ENCODE measurements around the gene TXNDC2. TPM values are rescaled to one million over a fixed set of nuclear protein-coding genes. Genes with fewer than 3 reads are reported as not detected.
A peak's percentile ranks its signal among the peaks of the same experiment; 100 is the strongest.

The TXNDC2 gene
- total RNA-seq, 1 donor from 2014 or later, result 0.07 TPM

DNA sequence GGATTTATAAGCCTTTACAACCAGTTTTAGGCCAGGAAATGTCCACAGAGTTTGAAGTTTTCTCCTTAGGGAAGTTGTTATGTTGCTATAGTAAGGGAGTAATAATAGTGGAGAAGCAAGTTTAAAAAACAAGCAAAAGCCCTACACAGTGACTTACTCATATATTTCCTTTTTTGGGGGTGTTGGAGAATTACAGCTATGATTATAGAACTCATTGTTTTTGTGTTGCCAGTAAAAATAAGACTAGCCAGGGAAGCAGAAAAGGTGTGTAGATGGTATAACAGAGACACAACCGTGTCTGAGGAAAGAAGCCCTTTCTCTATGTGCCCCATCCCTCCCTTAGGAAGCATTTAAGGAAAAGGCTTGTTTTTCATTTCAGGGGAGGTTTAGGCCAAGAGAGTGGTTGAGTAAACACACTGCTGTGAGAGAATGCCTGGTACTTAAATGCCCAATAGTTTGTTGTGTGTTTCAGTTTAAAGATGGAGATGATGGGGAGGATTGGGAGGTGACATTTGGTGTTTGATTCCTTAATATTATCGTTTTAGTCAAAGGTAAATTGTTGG lies 30.4 kb downstream of the TXNDC2 start:
- DNase-seq (ENCODE audit: low read depth) (no peak), FAIRE-seq (no peak)
- H3K9ac ChIP-seq (ENCODE audit: low read length), result peak overlapping the region; percentile 98

DNA sequence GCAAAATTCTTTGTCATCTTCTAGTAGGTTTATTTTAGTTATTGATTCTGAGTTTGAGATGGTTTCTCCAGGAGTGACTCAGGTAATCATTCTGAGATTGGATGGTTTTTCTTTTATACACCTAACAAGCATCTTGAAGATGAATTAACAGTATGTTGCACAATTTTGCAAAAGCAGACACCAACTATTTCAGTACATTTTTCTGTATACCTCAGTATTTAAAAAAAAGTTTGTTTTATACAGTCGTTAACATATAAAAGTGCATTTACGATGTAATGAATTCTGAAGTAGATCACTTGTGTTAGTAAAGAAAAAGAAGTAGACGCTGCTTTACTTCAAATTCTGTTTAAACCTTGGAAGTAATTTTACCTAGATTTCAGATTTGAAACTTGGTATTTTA lies 31.0 kb downstream of the TXNDC2 start:
- Mint-ChIP-seq H3K27me3 (ENCODE audit: low read depth, unreplicated experiment) (no peaks in the 10 kb centered on the region), H3K9me3 (ENCODE audit: unreplicated experiment) (no peaks in the 10 kb centered on the region), H3K4me1 (ENCODE audit: low read depth, unreplicated experiment) (peaks cover 10% of the 10 kb centered on the region), H3K36me3 (ENCODE audit: low read depth, unreplicated experiment) (no peaks in the 10 kb centered on the region), H3K27ac (ENCODE audit: unreplicated experiment) (no peak overlapping the region), H3K4me3 (ENCODE audit: unreplicated experiment) (peak overlapping the region; percentile 97)
- Histone ChIP-seq H3K9me3 (ENCODE audit: insufficient read depth, low read depth, low read length) (no peaks in the 10 kb centered on the region), H3K79me2 (ENCODE audit: insufficient read depth, low read length) (peaks cover 79% of the 10 kb centered on the region), H3K36me3 (ENCODE audit: insufficient read depth, low read length) (no peaks in the 10 kb centered on the region), H3K4me1 (ENCODE audit: insufficient read depth, low read length) (peaks cover 25% of the 10 kb centered on the region), H3K4me2 (ENCODE audit: low read length) (peak overlapping the region; percentile 87), H3K27ac (ENCODE audit: low read depth, low read length) (no peak overlapping the region), H3K27me3 (ENCODE audit: insufficient read depth, low read length) (no peaks in the 10 kb centered on the region), H3K9ac (ENCODE audit: low read length) (peak overlapping the region; percentile 98), H2AFZ (ENCODE audit: low read depth, low read length) (no peak overlapping the region), H3K4me3 (ENCODE audit: insufficient read depth, low read depth, low read length) (no peak overlapping the region), H4K20me1 (ENCODE audit: insufficient read depth, low read length) (peaks cover 71% of the 10 kb centered on the region)
- TF ChIP-seq, protein P1, sequence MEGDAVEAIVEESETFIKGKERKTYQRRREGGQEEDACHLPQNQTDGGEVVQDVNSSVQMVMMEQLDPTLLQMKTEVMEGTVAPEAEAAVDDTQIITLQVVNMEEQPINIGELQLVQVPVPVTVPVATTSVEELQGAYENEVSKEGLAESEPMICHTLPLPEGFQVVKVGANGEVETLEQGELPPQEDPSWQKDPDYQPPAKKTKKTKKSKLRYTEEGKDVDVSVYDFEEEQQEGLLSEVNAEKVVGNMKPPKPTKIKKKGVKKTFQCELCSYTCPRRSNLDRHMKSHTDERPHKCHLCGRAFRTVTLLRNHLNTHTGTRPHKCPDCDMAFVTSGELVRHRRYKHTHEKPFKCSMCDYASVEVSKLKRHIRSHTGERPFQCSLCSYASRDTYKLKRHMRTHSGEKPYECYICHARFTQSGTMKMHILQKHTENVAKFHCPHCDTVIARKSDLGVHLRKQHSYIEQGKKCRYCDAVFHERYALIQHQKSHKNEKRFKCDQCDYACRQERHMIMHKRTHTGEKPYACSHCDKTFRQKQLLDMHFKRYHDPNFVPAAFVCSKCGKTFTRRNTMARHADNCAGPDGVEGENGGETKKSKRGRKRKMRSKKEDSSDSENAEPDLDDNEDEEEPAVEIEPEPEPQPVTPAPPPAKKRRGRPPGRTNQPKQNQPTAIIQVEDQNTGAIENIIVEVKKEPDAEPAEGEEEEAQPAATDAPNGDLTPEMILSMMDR (IDR thresholded peaks at IDR 0.05; ENCODE audit: insufficient read depth, low read depth, low read length), result no peak
- TF ChIP-seq EZH2 (IDR thresholded peaks at IDR 0.05; ENCODE audit: insufficient read depth, low read length), result no peak
- FAIRE-seq (no peak), DNase-seq (ENCODE audit: low read depth) (no peak)

More for the DNA sequence above, 30.4 kb downstream of the TXNDC2 start:
- Histone ChIP-seq H3K4me1 (ENCODE audit: insufficient read depth, low read length) (peaks cover 25% of the 10 kb centered on the region), H3K27me3 (ENCODE audit: insufficient read depth, low read length) (no peaks in the 10 kb centered on the region), H4K20me1 (ENCODE audit: insufficient read depth, low read length) (peaks cover 65% of the 10 kb centered on the region), H3K9me3 (ENCODE audit: insufficient read depth, low read depth, low read length) (no peaks in the 10 kb centered on the region), H3K27ac (ENCODE audit: low read depth, low read length) (peak overlapping the region; percentile 98), H3K36me3 (ENCODE audit: insufficient read depth, low read length) (no peaks in the 10 kb centered on the region), H3K4me2 (ENCODE audit: low read length) (peak overlapping the region; percentile 87), H2AFZ (ENCODE audit: low read depth, low read length) (no peak overlapping the region), H3K4me3 (ENCODE audit: insufficient read depth, low read depth, low read length) (peak overlapping the region; percentile 91), H3K79me2 (ENCODE audit: insufficient read depth, low read length) (peaks cover 72% of the 10 kb centered on the region)
- Mint-ChIP-seq H3K36me3 (ENCODE audit: low read depth, unreplicated experiment) (no peaks in the 10 kb centered on the region), H3K4me3 (ENCODE audit: unreplicated experiment) (peak overlapping the region; percentile 97), H3K27me3 (ENCODE audit: low read depth, unreplicated experiment) (no peaks in the 10 kb centered on the region), H3K4me1 (ENCODE audit: low read depth, unreplicated experiment) (peaks cover 8% of the 10 kb centered on the region), H3K9me3 (ENCODE audit: unreplicated experiment) (no peaks in the 10 kb centered on the region), H3K27ac (ENCODE audit: unreplicated experiment) (peak overlapping the region; percentile 42)
- TF ChIP-seq, protein P1 (IDR thresholded peaks at IDR 0.05; ENCODE audit: insufficient read depth, low read depth, low read length), result no peak
- no peak for TF ChIP-seq EZH2 (IDR thresholded peaks at IDR 0.05; ENCODE audit: insufficient read depth, low read length)

DNA sequence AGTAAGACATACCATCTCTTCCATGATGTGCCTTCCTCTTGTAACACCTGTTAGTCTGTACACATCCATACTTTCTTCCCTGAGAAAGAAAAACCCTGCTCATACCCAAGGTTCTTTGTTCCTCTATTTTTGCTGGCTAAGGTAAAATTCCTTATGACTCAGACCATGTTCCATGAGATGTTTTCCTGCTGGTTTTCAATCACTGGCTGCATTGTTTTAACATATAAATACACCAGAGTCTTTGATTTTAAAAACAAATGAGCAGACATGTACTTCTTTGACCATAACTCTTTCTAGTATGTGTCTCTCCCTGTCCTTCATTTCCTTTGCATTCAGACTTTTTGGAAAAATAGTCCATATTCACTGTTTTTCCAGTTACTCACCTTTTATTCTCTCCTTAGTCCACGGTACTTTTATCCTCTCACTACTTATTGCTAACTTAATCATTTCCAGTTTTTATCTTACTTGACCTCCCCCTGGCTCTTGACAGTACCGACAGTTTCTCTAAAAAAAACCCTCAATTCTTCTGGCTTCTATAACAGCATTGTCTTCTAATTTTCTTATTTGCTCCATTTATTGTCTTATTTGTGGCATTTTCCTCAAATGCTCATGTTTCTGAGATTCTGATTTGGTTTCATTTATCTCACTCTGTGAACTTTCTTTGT lies 32.4 kb downstream of the TXNDC2 start:
- Mint-ChIP-seq H3K27me3 (ENCODE audit: low read depth, unreplicated experiment) (no peaks in the 10 kb centered on the region), H3K27ac (ENCODE audit: unreplicated experiment) (no peak overlapping the region), H3K36me3 (ENCODE audit: low read depth, unreplicated experiment) (no peaks in the 10 kb centered on the region), H3K9me3 (ENCODE audit: unreplicated experiment) (no peaks in the 10 kb centered on the region), H3K4me1 (ENCODE audit: low read depth, unreplicated experiment) (peaks cover 11% of the 10 kb centered on the region), H3K4me3 (ENCODE audit: unreplicated experiment) (no peak overlapping the region)
- no peak overlapping the region for H2AFZ ChIP-seq (ENCODE audit: low read depth, low read length)
- H3K4me3 ChIP-seq (ENCODE audit: insufficient read depth, low read depth, low read length), result no peak overlapping the region
- H3K36me3 ChIP-seq (ENCODE audit: insufficient read depth, low read length), result no peaks in the 10 kb centered on the region
- H3K4me1 ChIP-seq (ENCODE audit: insufficient read depth, low read length), result peaks cover 22% of the 10 kb centered on the region
- no peak for FAIRE-seq
- H3K9me3 ChIP-seq (ENCODE audit: insufficient read depth, low read depth, low read length), result no peaks in the 10 kb centered on the region
- no peaks in the 10 kb centered on the region for H3K27me3 ChIP-seq (ENCODE audit: insufficient read depth, low read length)
- peaks cover 84% of the 10 kb centered on the region for H4K20me1 ChIP-seq (ENCODE audit: insufficient read depth, low read length)
- TF ChIP-seq EZH2 (IDR thresholded peaks at IDR 0.05; ENCODE audit: insufficient read depth, low read length), result no peak
- TF ChIP-seq, protein P1 (IDR thresholded peaks at IDR 0.05; ENCODE audit: insufficient read depth, low read depth, low read length), result no peak
- H3K79me2 ChIP-seq (ENCODE audit: insufficient read depth, low read length), result peaks cover 92% of the 10 kb centered on the region
- H3K9ac ChIP-seq (ENCODE audit: low read length), result peak overlapping the region; percentile 30
- peak; percentile 41 for DNase-seq (ENCODE audit: low read depth)
- H3K27ac ChIP-seq (ENCODE audit: low read depth, low read length), result peak overlapping the region; percentile 65
- peak overlapping the region; percentile 64 for H3K4me2 ChIP-seq (ENCODE audit: low read length)

All from astrocyte (in vitro differentiated cells and primary cell).